Thyroid gland (tissue), 4 donors: ENCODE data around the gene OSBP.

Experiments
- CTCF ChIP-seq, 6 experiments: fragments of 200-600 bp in 3 of 6; fragments of 450-650 bp in 3 of 6; sonication (generic) in 3 of 6; IDR thresholded peaks; one replicate each; pipeline ENCODE4 v1.5.1; 2016 to 2019; ENCODE audit warnings: antibody characterized with exemption in 6 of 6, mild to moderate bottlenecking in 2 of 6, inconsistent platforms in 1 of 6, moderate library complexity in 1 of 6
- POLR2A ChIP-seq, 2 donors: fragments of 450-650 bp; IDR thresholded peaks; one replicate each; pipeline ENCODE4 v1.6.1; 2017; ENCODE audit warnings: antibody characterized with exemption in 2 of 2, mild to moderate bottlenecking in 2 of 2, moderate library complexity in 1 of 2

GRCh38 chr11:59542142-59542810 is 73.3 kb downstream of the OSBP start:
- no peak for TF ChIP-seq CTCF (IDR thresholded peaks at IDR 0.05)
- no peak for TF ChIP-seq POLR2A (IDR thresholded peaks at IDR 0.05)
